GM12878 (cell line): ENCODE data around the gene CFAP70. TPM values are rescaled to one million over a fixed set of nuclear protein-coding genes. Genes with fewer than 3 reads are reported as not detected.

Experiments used
- ATAC-seq: fragments of 200-7000 bp; cut with Tn5 transposase; 3 replicates; pipeline ENCODE4 v1.9.1; 2020; ENCODE audit warnings: mild to moderate bottlenecking, moderate library complexity
- BruUV-seq: library from RNA; stranded (reverse); fragments of 400-500 nt; replicated peaks from 2 replicates; lab custom pipeline; 2021; lab: Mats Ljungman, UMichigan
- CTCF ChIA-PET: fragments of 300-600 bp; sonication (Branson Sonifier 250); formaldehyde crosslinking; extraction: SDS; loops from one replicate; lab custom pipeline; 2021; ENCODE audit warnings: inconsistent platforms; lab: Yijun Ruan, JAX
- POLR2A ChIA-PET: fragments of 350-600 bp; formaldehyde crosslinking; extraction: SDS; loops from one replicate; lab custom pipeline; 2021; ENCODE audit warnings: inconsistent platforms; lab: Charles Lee
- RAD21 ChIA-PET: fragments of 300-600 bp; sonication (Branson Sonifier 250); formaldehyde crosslinking; loops from one replicate; lab custom pipeline; 2023; ENCODE audit warnings: antibody characterized with exemption; ENCODE audit not compliant: unreplicated experiment; lab: Charles Lee
- SMC1A ChIA-PET: fragments of 300-600 bp; sonication (Branson Sonifier 250); formaldehyde crosslinking; loops from one replicate; lab custom pipeline; 2023; ENCODE audit not compliant: unreplicated experiment, uncharacterized antibody; lab: Charles Lee
- DNase-seq: peaks from one replicate; pipeline ENCODE4 v3.0.0-alpha.2; 2011; ENCODE audit warnings: low read depth, low spot score
- FAIRE-seq: peaks from 3 replicates; lab custom pipeline; 2011; peaks lifted over from hg19 to GRCh38; lab: Jason Lieb, UNC
- H2AFZ ChIP-seq: 2 replicates; pipeline ENCODE4 v1.6.0; 2011; ENCODE audit warnings: low read depth, low read length, control low read depth; ENCODE audit not compliant: control insufficient read depth
- H3K27ac ChIP-seq: 2 replicates; pipeline ENCODE4 v1.5.1; 2011; ENCODE audit warnings: control low read depth; ENCODE audit not compliant: control insufficient read depth, insufficient read depth
- H3K27me3 ChIP-seq, 2 experiments: replicated peaks in 1 of 2; 2 replicates each; pipeline versions ENCODE4 v1.6.0 to v1.6.1; 2011; ENCODE audit warnings: low read length in 1 of 2; ENCODE audit not compliant: control insufficient read depth in 2 of 2, insufficient read depth in 2 of 2
- H3K36me3 ChIP-seq, 2 experiments: 2 replicates each; pipeline ENCODE4 v1.5.1; 2011; ENCODE audit warnings: low read length in 1 of 2; ENCODE audit not compliant: control insufficient read depth in 2 of 2, insufficient read depth in 2 of 2
- H3K4me1 ChIP-seq: 2 replicates; pipeline ENCODE4 v1.6.1; 2011; ENCODE audit warnings: mild to moderate bottlenecking, low read length, moderate library complexity, mixed read lengths; ENCODE audit not compliant: control insufficient read depth, insufficient read depth
- H3K4me2 ChIP-seq: 2 replicates; pipeline ENCODE4 v1.6.0; 2011; ENCODE audit warnings: control low read depth; ENCODE audit not compliant: control insufficient read depth, insufficient read depth
- H3K4me3 ChIP-seq: fragments of 200-600 bp; sonication (generic); 2 replicates; pipeline ENCODE4 v1.5.1; 2016
- H3K79me2 ChIP-seq: 2 replicates; pipeline ENCODE4 v1.6.0; 2011; ENCODE audit warnings: low read length; ENCODE audit not compliant: control insufficient read depth, insufficient read depth
- H3K9ac ChIP-seq: 2 replicates; pipeline ENCODE4 v1.8.0; 2011; ENCODE audit warnings: low read length, control low read depth, mixed read lengths; ENCODE audit not compliant: control insufficient read depth, insufficient read depth
- H3K9me3 ChIP-seq: replicated peaks from 3 replicates; pipeline ENCODE4 v1.5.1; 2011; ENCODE audit warnings: mild to moderate bottlenecking, low read length; ENCODE audit not compliant: control insufficient read depth, insufficient read depth
- H4K20me1 ChIP-seq: 2 replicates; pipeline ENCODE4 v1.6.0; 2011; ENCODE audit not compliant: control insufficient read depth, insufficient read depth
- ATF7 ChIP-seq: fragments of 450-650 bp; IDR thresholded peaks from 2 replicates; pipeline ENCODE4 v1.6.1; 2016; ENCODE audit warnings: low read depth, mild to moderate bottlenecking
- CBX5 ChIP-seq: sonication (generic); IDR thresholded peaks from 2 replicates; pipeline ENCODE4 v1.6.1; 2016; ENCODE audit warnings: low read depth, moderate library complexity, mild to moderate bottlenecking, inconsistent platforms
- CHD4 ChIP-seq: fragments of 200-600 bp; sonication (generic); IDR thresholded peaks from 2 replicates; pipeline ENCODE4 v1.6.1; 2016; ENCODE audit warnings: mild to moderate bottlenecking
- MEF2A ChIP-seq: IDR thresholded peaks from 2 replicates; pipeline ENCODE4 v1.6.1; 2011; ENCODE audit warnings: low read depth, mild to moderate bottlenecking, low read length, moderate library complexity; ENCODE audit not compliant: insufficient read depth
- MTA2 ChIP-seq: fragments of 450-650 bp; IDR thresholded peaks from 2 replicates; pipeline ENCODE4 v1.6.1; 2016; ENCODE audit warnings: low read depth, mild to moderate bottlenecking, moderate library complexity
- NFXL1 ChIP-seq: fragments of 450-650 bp; IDR thresholded peaks from 2 replicates; pipeline ENCODE4 v1.6.1; 2017; ENCODE audit warnings: antibody characterized with exemption, mild to moderate bottlenecking, borderline replicate concordance
- SMC3 ChIP-seq: IDR thresholded peaks from 2 replicates; pipeline ENCODE4 v1.6.1; 2011; ENCODE audit warnings: low read length, improper control_type of control experiment, borderline replicate concordance
- ZNF622 ChIP-seq: fragments of 450-650 bp; IDR thresholded peaks from 2 replicates; pipeline ENCODE4 v1.6.1; 2017; ENCODE audit warnings: mild to moderate bottlenecking, inconsistent platforms
- WGBS: methylation state at CpG from one replicate; pipeline ENCODE4 v1.1.6; 2016; ENCODE audit warnings: low lambda C conversion rate; ENCODE audit not compliant: insufficient replicate concordance, insufficient coverage; ENCODE audit errors: missing lambda C conversion rate; 5-methylcytosine and 5-hydroxymethylcytosine counted together
- in situ Hi-C: fragments of 300-500 bp; cut with MboI; formaldehyde crosslinking; loops from 9 replicates; pipeline ENCODE4 v1.14.3; 2018; ENCODE audit warnings: mixed read lengths
- intact Hi-C: fragments of 100-400 bp; cut with micrococcal nuclease; formaldehyde crosslinking; loops from one replicate; pipeline ENCODE4 v1.14.2; 2022; ENCODE audit not compliant: unreplicated experiment
- polyA plus RNA-seq, 11 experiments: library from polyadenylated mRNA; depleted of rRNA in 4 of 11; unstranded in 6 of 11; stranded (reverse) in 5 of 11; fragments of >200 nt; fragmentation: Nextera tagmentation in 4 of 11; fragmentation: Illumina TruSeq in 1 of 11; extraction: Ambion mirVana in 4 of 11; extraction: Trizol in 1 of 11; gene quantifications; 1 replicate in 1 of 11; 2 replicates in 10 of 11; pipeline versions ENCODE4 v1.2.1 to v1.2.3, GENCODE V29; 2011 to 2016; ENCODE audit warnings: inconsistent platforms in 2 of 11, missing spikeins in 2 of 11, low read depth in 1 of 11
- total RNA-seq, 4 experiments: library from RNA; depleted of rRNA in 3 of 4; stranded (reverse); fragments of >200 nt in 3 of 4; fragmentation: Illumina TruSeq in 1 of 4; extraction: Trizol in 1 of 4; gene quantifications; 2 replicates each; pipeline versions ENCODE4 v1.2.1 to v1.2.3, GENCODE V29; 2013 to 2021
- TF ChIP-seq, protein P1 (sequence below): IDR thresholded peaks from 2 replicates; pipeline ENCODE4 v1.6.1; 2011; ENCODE audit warnings: borderline replicate concordance, low read depth, mild to moderate bottlenecking, moderate library complexity, mixed read lengths, low read length; ENCODE audit not compliant: insufficient read depth; ENCODE audit errors: extremely low read length
- TF ChIP-seq, protein P2 (sequence below): IDR thresholded peaks from 2 replicates; pipeline ENCODE4 v1.6.1; 2012; ENCODE audit warnings: improper control_type of control experiment, low read depth, low read length; ENCODE audit not compliant: insufficient replicate concordance
- TF ChIP-seq, protein P3 (sequence below): fragments of 450-650 bp; IDR thresholded peaks from 2 replicates; pipeline ENCODE4 v1.6.1; 2016; ENCODE audit warnings: mild to moderate bottlenecking
- TF ChIP-seq, protein P4 (sequence below): fragments of 450-650 bp; IDR thresholded peaks from 2 replicates; pipeline ENCODE4 v1.6.1; 2017; ENCODE audit warnings: mild to moderate bottlenecking, moderate library complexity

The CFAP70 gene
- total and polyA plus RNA-seq, 10 of the 15 experiments (the other 5 are each of a cell fraction or from before 2014, with no cell fraction given) = 0.21 to 1.1 (median 0.42) TPM

DNA sequence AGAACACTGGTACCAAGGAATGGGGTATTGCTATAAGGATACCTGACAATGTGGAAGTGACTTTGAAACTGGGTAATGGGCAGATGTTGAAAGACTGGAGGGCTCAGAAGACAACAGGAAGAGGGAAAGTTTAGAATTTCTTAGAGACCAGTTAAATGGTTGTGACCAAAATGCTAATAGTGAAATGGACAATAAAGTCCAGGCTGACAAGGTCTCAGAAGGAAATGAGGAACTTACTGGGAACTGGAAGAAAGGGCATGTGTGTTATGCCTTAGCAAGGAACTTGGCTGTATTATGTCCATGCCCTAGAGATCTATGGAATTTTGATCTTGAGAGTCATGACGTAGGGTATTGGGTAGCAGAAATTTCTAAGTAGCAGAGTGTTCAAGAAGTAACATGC lies 152.8 kb downstream of the CFAP70 start:
- intact Hi-C loops = no loop called here
- POLR2A ChIA-PET = no interaction called here
- no peaks in the 10 kb centered on the region for H3K36me3 ChIP-seq
- CTCF ChIA-PET = no interaction called here
- no peak overlapping the region for H3K4me3 ChIP-seq
- no peak overlapping the region for H3K4me2 ChIP-seq
- SMC1A ChIA-PET = no interaction called here
- DNase-seq (no peak), FAIRE-seq (no peak), ATAC-seq (no peak)
- H3K27ac ChIP-seq = no peak overlapping the region
- 100% methylated on average over 1 of the region's 1 CpG for WGBS
- in situ Hi-C loops = no loop called here
- no peaks in the 10 kb centered on the region for H3K4me1 ChIP-seq
- no peaks in the 10 kb centered on the region for H3K79me2 ChIP-seq
- RAD21 ChIA-PET = no interaction called here
- no peaks in the 10 kb centered on the region for H4K20me1 ChIP-seq
- no peaks in the 10 kb centered on the region for H3K9me3 ChIP-seq
- H3K9ac ChIP-seq = no peak overlapping the region
- H2AFZ ChIP-seq = no peak overlapping the region
- H3K27me3 ChIP-seq = no peaks in the 10 kb centered on the region
- BruUV-seq = no TSS peak
- no peak for TF ChIP-seq NFXL1
- TF ChIP-seq, protein P1, sequence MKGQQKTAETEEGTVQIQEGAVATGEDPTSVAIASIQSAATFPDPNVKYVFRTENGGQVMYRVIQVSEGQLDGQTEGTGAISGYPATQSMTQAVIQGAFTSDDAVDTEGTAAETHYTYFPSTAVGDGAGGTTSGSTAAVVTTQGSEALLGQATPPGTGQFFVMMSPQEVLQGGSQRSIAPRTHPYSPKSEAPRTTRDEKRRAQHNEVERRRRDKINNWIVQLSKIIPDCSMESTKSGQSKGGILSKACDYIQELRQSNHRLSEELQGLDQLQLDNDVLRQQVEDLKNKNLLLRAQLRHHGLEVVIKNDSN = no peak
- TF ChIP-seq, protein P2, sequence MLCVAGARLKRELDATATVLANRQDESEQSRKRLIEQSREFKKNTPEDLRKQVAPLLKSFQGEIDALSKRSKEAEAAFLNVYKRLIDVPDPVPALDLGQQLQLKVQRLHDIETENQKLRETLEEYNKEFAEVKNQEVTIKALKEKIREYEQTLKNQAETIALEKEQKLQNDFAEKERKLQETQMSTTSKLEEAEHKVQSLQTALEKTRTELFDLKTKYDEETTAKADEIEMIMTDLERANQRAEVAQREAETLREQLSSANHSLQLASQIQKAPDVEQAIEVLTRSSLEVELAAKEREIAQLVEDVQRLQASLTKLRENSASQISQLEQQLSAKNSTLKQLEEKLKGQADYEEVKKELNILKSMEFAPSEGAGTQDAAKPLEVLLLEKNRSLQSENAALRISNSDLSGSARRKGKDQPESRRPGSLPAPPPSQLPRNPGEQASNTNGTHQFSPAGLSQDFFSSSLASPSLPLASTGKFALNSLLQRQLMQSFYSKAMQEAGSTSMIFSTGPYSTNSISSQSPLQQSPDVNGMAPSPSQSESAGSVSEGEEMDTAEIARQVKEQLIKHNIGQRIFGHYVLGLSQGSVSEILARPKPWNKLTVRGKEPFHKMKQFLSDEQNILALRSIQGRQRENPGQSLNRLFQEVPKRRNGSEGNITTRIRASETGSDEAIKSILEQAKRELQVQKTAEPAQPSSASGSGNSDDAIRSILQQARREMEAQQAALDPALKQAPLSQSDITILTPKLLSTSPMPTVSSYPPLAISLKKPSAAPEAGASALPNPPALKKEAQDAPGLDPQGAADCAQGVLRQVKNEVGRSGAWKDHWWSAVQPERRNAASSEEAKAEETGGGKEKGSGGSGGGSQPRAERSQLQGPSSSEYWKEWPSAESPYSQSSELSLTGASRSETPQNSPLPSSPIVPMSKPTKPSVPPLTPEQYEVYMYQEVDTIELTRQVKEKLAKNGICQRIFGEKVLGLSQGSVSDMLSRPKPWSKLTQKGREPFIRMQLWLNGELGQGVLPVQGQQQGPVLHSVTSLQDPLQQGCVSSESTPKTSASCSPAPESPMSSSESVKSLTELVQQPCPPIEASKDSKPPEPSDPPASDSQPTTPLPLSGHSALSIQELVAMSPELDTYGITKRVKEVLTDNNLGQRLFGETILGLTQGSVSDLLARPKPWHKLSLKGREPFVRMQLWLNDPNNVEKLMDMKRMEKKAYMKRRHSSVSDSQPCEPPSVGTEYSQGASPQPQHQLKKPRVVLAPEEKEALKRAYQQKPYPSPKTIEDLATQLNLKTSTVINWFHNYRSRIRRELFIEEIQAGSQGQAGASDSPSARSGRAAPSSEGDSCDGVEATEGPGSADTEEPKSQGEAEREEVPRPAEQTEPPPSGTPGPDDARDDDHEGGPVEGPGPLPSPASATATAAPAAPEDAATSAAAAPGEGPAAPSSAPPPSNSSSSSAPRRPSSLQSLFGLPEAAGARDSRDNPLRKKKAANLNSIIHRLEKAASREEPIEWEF = no peak
- no peak for TF ChIP-seq SMC3
- no peak for TF ChIP-seq CBX5
- TF ChIP-seq, protein P3, sequence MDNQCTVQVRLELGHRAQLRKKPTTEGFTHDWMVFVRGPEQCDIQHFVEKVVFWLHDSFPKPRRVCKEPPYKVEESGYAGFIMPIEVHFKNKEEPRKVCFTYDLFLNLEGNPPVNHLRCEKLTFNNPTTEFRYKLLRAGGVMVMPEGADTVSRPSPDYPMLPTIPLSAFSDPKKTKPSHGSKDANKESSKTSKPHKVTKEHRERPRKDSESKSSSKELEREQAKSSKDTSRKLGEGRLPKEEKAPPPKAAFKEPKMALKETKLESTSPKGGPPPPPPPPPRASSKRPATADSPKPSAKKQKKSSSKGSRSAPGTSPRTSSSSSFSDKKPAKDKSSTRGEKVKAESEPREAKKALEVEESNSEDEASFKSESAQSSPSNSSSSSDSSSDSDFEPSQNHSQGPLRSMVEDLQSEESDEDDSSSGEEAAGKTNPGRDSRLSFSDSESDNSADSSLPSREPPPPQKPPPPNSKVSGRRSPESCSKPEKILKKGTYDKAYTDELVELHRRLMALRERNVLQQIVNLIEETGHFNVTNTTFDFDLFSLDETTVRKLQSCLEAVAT = no peak
- TF ChIP-seq CHD4 = no peak
- TF ChIP-seq MTA2 = no peak
- no peak for TF ChIP-seq MEF2A
- TF ChIP-seq, protein P4, sequence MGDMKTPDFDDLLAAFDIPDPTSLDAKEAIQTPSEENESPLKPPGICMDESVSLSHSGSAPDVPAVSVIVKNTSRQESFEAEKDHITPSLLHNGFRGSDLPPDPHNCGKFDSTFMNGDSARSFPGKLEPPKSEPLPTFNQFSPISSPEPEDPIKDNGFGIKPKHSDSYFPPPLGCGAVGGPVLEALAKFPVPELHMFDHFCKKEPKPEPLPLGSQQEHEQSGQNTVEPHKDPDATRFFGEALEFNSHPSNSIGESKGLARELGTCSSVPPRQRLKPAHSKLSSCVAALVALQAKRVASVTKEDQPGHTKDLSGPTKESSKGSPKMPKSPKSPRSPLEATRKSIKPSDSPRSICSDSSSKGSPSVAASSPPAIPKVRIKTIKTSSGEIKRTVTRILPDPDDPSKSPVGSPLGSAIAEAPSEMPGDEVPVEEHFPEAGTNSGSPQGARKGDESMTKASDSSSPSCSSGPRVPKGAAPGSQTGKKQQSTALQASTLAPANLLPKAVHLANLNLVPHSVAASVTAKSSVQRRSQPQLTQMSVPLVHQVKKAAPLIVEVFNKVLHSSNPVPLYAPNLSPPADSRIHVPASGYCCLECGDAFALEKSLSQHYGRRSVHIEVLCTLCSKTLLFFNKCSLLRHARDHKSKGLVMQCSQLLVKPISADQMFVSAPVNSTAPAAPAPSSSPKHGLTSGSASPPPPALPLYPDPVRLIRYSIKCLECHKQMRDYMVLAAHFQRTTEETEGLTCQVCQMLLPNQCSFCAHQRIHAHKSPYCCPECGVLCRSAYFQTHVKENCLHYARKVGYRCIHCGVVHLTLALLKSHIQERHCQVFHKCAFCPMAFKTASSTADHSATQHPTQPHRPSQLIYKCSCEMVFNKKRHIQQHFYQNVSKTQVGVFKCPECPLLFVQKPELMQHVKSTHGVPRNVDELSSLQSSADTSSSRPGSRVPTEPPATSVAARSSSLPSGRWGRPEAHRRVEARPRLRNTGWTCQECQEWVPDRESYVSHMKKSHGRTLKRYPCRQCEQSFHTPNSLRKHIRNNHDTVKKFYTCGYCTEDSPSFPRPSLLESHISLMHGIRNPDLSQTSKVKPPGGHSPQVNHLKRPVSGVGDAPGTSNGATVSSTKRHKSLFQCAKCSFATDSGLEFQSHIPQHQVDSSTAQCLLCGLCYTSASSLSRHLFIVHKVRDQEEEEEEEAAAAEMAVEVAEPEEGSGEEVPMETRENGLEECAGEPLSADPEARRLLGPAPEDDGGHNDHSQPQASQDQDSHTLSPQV = no peak
- no peak for TF ChIP-seq ATF7
- no peak for TF ChIP-seq ZNF622
